K562 (cell line): Measurements from ENCODE around the gene FUBP3. TPM values are rescaled to one million over a fixed set of nuclear protein-coding genes. Genes with fewer than 3 reads are reported as not detected.

Experiments
- C11orf30 ChIP-seq: fragments of 450-650 bp; IDR thresholded peaks from 2 replicates; pipeline ENCODE4 v1.6.1; 2016; ENCODE audit warnings: low read depth, mild to moderate bottlenecking
- IRF2 ChIP-seq: sonication (generic); formaldehyde crosslinking; IDR thresholded peaks from 2 replicates; pipeline ENCODE4 v1.8.1; 2022; ENCODE audit warnings: mild to moderate bottlenecking, missing genetic modification reagents
- L3MBTL2 ChIP-seq: fragments of 450-650 bp; IDR thresholded peaks from 2 replicates; pipeline ENCODE4 v1.6.1; 2016; ENCODE audit warnings: mild to moderate bottlenecking, moderate library complexity
- NFE2 ChIP-seq: IDR thresholded peaks from 2 replicates; pipeline ENCODE4 v1.6.1; 2014; ENCODE audit warnings: antibody characterized with exemption, low read depth
- PTTG1 ChIP-seq: fragments of 450-650 bp; IDR thresholded peaks from 2 replicates; pipeline ENCODE4 v1.6.1; 2016; ENCODE audit warnings: low read depth, mild to moderate bottlenecking, missing genetic modification characterization, missing compliant biosample characterization
- ZNF124 ChIP-seq: sonication (generic); formaldehyde crosslinking; IDR thresholded peaks from 2 replicates; pipeline ENCODE4 v1.8.1; 2022; ENCODE audit warnings: missing genetic modification reagents
- ZNF274 ChIP-seq: IDR thresholded peaks from 2 replicates; pipeline ENCODE4 v1.6.1; 2011; ENCODE audit warnings: low read depth, mild to moderate bottlenecking, low read length, moderate library complexity, borderline replicate concordance
- ZNF41 ChIP-seq: fragments of 250-450 bp; sonication (Bioruptor Pico); conservative IDR thresholded peaks from 2 replicates; pipeline ENCODE4 v1.4.0; 2020; ENCODE audit warnings: mild to moderate bottlenecking
- ZNF584 ChIP-seq: fragments of 200-800 bp; sonication (Bioruptor generic); IDR thresholded peaks from 2 replicates; pipeline ENCODE4 v1.6.1; 2016; ENCODE audit warnings: low read depth, mild to moderate bottlenecking, missing genetic modification characterization, missing compliant biosample characterization
- polyA plus RNA-seq, 8 experiments: library from polyadenylated mRNA; depleted of rRNA in 4 of 8; stranded (reverse) in 5 of 8; unstranded in 3 of 8; fragments of >200 nt; fragmentation: Nextera tagmentation in 2 of 8; fragmentation: Illumina TruSeq in 1 of 8; extraction: Ambion mirVana in 2 of 8; extraction: Trizol in 1 of 8; gene quantifications; 2 replicates each; pipeline versions ENCODE4 v1.2.1 to v1.2.3, GENCODE V29; 2011 to 2014; ENCODE audit warnings: inconsistent platforms in 1 of 8, missing spikeins in 1 of 8
- total RNA-seq, 7 experiments: library from RNA; depleted of rRNA in 6 of 7; stranded (reverse); fragments of >200 nt in 6 of 7; fragmentation: Illumina TruSeq in 2 of 7; extraction: Trizol in 2 of 7; gene quantifications; 2 replicates each; pipeline versions ENCODE4 v1.2.1 to v1.2.3, GENCODE V29; 2011 to 2021; ENCODE audit warnings: low replicate concordance in 1 of 7
- TF ChIP-seq, protein P1 (sequence below): fragments of 200-800 bp; sonication (Bioruptor generic); IDR thresholded peaks from 2 replicates; pipeline ENCODE4 v1.6.1; 2017; ENCODE audit warnings: missing genetic modification characterization, missing compliant biosample characterization
- TF ChIP-seq, protein P2 (sequence below): fragments of 450-650 bp; IDR thresholded peaks from 2 replicates; pipeline ENCODE4 v1.6.1; 2016; ENCODE audit warnings: mild to moderate bottlenecking, moderate library complexity
- TF ChIP-seq, protein P3 (sequence below): fragments of 250-450 bp; sonication (Bioruptor Pico); IDR thresholded peaks from 2 replicates; pipeline ENCODE4 v1.5.1; 2021; ENCODE audit warnings: mild to moderate bottlenecking
- TF ChIP-seq, protein P4 (sequence below): fragments of 450-650 bp; IDR thresholded peaks from 2 replicates; pipeline ENCODE4 v1.6.1; 2016; ENCODE audit warnings: borderline replicate concordance

FUBP3 gene
- total and polyA plus RNA-seq, 9 of the 15 experiments (the other 6 are each of a cell fraction or from before 2014, with no cell fraction given): 3.0 to 64.0 (median 48.1) TPM

DNA sequence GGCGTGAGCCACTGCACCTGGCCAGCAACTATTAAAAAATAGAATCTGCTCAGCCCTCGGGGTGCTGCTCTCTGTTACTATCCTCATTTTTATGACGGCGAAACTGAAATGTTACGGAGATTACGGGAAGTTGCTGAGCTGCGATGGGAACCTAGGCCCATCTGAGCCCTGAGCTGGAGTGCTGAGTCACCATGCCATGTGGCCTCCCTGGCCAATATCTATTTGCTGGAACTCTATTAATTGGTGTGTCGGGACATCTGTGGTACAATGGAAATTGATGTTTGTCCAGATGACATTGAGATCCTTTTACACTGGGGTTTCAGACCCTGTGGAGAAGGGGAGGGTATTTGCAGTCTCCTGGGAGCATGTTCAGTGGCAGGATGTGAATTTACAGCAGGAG is 93.1 kb downstream of the FUBP3 start (continued):
- TF ChIP-seq ZNF584 (no peak), IRF2 (CRISPR knock-in tag) (no peak), ZNF41 (CRISPR knock-in tag) (no peak), PTTG1 (tag) (no peak), NFE2 (peak; percentile 77), ZNF274 (no peak), ZNF124 (CRISPR knock-in tag) (no peak), C11orf30 (peak; percentile 59), L3MBTL2 (peak; percentile 67)
- TF ChIP-seq, protein P1, sequence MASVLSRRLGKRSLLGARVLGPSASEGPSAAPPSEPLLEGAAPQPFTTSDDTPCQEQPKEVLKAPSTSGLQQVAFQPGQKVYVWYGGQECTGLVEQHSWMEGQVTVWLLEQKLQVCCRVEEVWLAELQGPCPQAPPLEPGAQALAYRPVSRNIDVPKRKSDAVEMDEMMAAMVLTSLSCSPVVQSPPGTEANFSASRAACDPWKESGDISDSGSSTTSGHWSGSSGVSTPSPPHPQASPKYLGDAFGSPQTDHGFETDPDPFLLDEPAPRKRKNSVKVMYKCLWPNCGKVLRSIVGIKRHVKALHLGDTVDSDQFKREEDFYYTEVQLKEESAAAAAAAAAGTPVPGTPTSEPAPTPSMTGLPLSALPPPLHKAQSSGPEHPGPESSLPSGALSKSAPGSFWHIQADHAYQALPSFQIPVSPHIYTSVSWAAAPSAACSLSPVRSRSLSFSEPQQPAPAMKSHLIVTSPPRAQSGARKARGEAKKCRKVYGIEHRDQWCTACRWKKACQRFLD (CRISPR knock-in tag): no peak
- TF ChIP-seq, protein P2, sequence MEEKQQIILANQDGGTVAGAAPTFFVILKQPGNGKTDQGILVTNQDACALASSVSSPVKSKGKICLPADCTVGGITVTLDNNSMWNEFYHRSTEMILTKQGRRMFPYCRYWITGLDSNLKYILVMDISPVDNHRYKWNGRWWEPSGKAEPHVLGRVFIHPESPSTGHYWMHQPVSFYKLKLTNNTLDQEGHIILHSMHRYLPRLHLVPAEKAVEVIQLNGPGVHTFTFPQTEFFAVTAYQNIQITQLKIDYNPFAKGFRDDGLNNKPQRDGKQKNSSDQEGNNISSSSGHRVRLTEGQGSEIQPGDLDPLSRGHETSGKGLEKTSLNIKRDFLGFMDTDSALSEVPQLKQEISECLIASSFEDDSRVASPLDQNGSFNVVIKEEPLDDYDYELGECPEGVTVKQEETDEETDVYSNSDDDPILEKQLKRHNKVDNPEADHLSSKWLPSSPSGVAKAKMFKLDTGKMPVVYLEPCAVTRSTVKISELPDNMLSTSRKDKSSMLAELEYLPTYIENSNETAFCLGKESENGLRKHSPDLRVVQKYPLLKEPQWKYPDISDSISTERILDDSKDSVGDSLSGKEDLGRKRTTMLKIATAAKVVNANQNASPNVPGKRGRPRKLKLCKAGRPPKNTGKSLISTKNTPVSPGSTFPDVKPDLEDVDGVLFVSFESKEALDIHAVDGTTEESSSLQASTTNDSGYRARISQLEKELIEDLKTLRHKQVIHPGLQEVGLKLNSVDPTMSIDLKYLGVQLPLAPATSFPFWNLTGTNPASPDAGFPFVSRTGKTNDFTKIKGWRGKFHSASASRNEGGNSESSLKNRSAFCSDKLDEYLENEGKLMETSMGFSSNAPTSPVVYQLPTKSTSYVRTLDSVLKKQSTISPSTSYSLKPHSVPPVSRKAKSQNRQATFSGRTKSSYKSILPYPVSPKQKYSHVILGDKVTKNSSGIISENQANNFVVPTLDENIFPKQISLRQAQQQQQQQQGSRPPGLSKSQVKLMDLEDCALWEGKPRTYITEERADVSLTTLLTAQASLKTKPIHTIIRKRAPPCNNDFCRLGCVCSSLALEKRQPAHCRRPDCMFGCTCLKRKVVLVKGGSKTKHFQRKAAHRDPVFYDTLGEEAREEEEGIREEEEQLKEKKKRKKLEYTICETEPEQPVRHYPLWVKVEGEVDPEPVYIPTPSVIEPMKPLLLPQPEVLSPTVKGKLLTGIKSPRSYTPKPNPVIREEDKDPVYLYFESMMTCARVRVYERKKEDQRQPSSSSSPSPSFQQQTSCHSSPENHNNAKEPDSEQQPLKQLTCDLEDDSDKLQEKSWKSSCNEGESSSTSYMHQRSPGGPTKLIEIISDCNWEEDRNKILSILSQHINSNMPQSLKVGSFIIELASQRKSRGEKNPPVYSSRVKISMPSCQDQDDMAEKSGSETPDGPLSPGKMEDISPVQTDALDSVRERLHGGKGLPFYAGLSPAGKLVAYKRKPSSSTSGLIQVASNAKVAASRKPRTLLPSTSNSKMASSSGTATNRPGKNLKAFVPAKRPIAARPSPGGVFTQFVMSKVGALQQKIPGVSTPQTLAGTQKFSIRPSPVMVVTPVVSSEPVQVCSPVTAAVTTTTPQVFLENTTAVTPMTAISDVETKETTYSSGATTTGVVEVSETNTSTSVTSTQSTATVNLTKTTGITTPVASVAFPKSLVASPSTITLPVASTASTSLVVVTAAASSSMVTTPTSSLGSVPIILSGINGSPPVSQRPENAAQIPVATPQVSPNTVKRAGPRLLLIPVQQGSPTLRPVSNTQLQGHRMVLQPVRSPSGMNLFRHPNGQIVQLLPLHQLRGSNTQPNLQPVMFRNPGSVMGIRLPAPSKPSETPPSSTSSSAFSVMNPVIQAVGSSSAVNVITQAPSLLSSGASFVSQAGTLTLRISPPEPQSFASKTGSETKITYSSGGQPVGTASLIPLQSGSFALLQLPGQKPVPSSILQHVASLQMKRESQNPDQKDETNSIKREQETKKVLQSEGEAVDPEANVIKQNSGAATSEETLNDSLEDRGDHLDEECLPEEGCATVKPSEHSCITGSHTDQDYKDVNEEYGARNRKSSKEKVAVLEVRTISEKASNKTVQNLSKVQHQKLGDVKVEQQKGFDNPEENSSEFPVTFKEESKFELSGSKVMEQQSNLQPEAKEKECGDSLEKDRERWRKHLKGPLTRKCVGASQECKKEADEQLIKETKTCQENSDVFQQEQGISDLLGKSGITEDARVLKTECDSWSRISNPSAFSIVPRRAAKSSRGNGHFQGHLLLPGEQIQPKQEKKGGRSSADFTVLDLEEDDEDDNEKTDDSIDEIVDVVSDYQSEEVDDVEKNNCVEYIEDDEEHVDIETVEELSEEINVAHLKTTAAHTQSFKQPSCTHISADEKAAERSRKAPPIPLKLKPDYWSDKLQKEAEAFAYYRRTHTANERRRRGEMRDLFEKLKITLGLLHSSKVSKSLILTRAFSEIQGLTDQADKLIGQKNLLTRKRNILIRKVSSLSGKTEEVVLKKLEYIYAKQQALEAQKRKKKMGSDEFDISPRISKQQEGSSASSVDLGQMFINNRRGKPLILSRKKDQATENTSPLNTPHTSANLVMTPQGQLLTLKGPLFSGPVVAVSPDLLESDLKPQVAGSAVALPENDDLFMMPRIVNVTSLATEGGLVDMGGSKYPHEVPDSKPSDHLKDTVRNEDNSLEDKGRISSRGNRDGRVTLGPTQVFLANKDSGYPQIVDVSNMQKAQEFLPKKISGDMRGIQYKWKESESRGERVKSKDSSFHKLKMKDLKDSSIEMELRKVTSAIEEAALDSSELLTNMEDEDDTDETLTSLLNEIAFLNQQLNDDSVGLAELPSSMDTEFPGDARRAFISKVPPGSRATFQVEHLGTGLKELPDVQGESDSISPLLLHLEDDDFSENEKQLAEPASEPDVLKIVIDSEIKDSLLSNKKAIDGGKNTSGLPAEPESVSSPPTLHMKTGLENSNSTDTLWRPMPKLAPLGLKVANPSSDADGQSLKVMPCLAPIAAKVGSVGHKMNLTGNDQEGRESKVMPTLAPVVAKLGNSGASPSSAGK: peak; percentile 61
- TF ChIP-seq, protein P3, sequence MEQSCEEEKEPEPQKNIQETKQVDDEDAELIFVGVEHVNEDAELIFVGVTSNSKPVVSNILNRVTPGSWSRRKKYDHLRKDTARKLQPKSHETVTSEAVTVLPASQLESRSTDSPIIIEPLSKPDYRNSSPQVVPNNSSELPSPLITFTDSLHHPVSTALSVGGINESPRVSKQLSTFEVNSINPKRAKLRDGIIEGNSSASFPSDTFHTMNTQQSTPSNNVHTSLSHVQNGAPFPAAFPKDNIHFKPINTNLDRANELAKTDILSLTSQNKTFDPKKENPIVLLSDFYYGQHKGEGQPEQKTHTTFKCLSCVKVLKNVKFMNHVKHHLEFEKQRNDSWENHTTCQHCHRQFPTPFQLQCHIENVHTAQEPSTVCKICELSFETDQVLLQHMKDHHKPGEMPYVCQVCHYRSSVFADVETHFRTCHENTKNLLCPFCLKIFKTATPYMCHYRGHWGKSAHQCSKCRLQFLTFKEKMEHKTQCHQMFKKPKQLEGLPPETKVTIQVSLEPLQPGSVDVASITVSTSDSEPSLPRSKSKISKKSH (CRISPR knock-in tag): no peak
- TF ChIP-seq, protein P4, sequence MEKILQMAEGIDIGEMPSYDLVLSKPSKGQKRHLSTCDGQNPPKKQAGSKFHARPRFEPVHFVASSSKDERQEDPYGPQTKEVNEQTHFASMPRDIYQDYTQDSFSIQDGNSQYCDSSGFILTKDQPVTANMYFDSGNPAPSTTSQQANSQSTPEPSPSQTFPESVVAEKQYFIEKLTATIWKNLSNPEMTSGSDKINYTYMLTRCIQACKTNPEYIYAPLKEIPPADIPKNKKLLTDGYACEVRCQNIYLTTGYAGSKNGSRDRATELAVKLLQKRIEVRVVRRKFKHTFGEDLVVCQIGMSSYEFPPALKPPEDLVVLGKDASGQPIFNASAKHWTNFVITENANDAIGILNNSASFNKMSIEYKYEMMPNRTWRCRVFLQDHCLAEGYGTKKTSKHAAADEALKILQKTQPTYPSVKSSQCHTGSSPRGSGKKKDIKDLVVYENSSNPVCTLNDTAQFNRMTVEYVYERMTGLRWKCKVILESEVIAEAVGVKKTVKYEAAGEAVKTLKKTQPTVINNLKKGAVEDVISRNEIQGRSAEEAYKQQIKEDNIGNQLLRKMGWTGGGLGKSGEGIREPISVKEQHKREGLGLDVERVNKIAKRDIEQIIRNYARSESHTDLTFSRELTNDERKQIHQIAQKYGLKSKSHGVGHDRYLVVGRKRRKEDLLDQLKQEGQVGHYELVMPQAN: no peak
